ENCODE measurements around the gene HSPA1L.

HSPA1L gene

GRCh38 chr6:31762878-31763618 lies 52.0 kb downstream of the HSPA1L start:
- no peak for DNase-seq

GRCh38 chr6:31762356-31762755 lies 52.7 kb downstream of the HSPA1L start, which contains the start of gene SAPCD1:
TSS of gene SAPCD1 (plus strand) at chr6:31762656. CDS start at chr6:31763055, 399 bp downstream.
- no peak for DNase-seq

DNA sequence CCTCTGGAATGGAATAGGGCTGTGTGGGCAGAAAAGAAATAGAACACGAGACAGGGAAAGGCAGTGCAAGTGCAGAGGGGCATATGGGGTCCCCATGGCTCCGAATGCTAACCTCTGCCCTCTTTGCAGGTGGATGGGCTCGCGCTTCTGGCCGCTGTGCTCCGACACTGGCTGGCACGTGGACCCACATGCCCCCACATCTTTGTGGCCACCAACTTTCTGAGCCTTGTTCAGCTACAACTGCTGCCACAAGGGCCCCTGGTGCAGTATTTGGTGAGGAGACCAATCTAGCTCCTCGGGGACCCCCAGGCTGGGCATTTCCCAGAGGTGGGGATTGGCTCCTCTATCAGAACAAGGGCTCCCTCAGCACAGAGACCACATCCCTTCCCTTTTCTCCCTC lies 53.7 kb downstream of the HSPA1L start:
- no peak for DNase-seq

DNA sequence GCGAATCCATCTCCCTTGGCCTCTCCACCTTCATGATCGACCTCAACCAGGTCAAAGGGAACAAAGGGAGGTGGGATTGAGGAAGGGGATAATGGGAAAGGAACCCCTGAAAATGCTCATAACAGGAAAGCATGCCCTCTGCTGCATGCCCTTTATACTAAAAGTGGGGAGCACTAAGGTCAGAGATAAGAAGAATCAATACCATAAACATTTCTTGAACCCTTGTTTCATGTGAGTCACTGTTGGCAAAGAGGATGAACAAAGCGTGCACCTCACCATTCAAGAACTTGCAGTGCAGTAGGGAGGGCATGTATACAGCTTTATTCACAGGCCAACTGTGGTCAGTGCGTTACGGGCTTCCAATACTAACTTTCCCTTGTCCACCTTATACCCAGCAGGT lies 54.3 kb downstream of the HSPA1L start:
- DNase-seq, result no peak
